ENCODE results near the gene DMRTB1.
"Not testable (repeated sequence)": the region's sequence is repeated elsewhere in the genome, so short reads cannot be mapped to it uniquely, and the experiment has no call there.

DMRTB1 gene

GRCh38 chr1:53419034-53419433 is 40.2 kb upstream of the DMRTB1 start:
- Histone ChIP-seq H3K4me1 (ENCODE audit: control insufficient read depth, insufficient read depth, low read length) (no peaks in the 10 kb centered on the region), H3K36me3 (ENCODE audit: control insufficient read depth, insufficient read depth, low read length) (no peaks in the 10 kb centered on the region), H3K4me3 (ENCODE audit: low read length) (no peak overlapping the region), H3K27me3 (ENCODE audit: control insufficient read depth, insufficient read depth, low read length) (peaks cover 7% of the 10 kb centered on the region), H3K9ac (ENCODE audit: low read length) (no peak overlapping the region), H3K9me3 (ENCODE audit: control insufficient read depth, low read length) (no peaks in the 10 kb centered on the region)

- Histone ChIP-seq H3K9ac (ENCODE audit: low read length) (no peak overlapping the region), H3K36me3 (ENCODE audit: control insufficient read depth, insufficient read depth, low read length) (no peaks in the 10 kb centered on the region), H3K4me3 (ENCODE audit: low read length) (no peak overlapping the region), H3K9me3 (ENCODE audit: control insufficient read depth, low read length) (no peaks in the 10 kb centered on the region), H3K4me1 (ENCODE audit: control insufficient read depth, insufficient read depth, low read length) (no peaks in the 10 kb centered on the region), H3K27me3 (ENCODE audit: control insufficient read depth, insufficient read depth, low read length) (peaks cover 7% of the 10 kb centered on the region)
Measured at GRCh38 chr1:53420341-53420740, 38.9 kb upstream of the DMRTB1 start.

- Histone ChIP-seq H3K4me3 (ENCODE audit: low read length) (no peak overlapping the region), H3K36me3 (ENCODE audit: control insufficient read depth, insufficient read depth, low read length) (no peaks in the 10 kb centered on the region), H3K27me3 (ENCODE audit: control insufficient read depth, insufficient read depth, low read length) (peaks cover 7% of the 10 kb centered on the region), H3K9me3 (ENCODE audit: control insufficient read depth, low read length) (no peaks in the 10 kb centered on the region), H3K9ac (ENCODE audit: low read length) (no peak overlapping the region), H3K4me1 (ENCODE audit: control insufficient read depth, insufficient read depth, low read length) (no peaks in the 10 kb centered on the region)
Measured at GRCh38 chr1:53421208-53421607, 38.0 kb upstream of the DMRTB1 start.

GRCh38 chr1:53430261-53430660 is 28.9 kb upstream of the DMRTB1 start:
- H3K36me3 ChIP-seq (ENCODE audit: control insufficient read depth, insufficient read depth, low read length), result no peaks in the 10 kb centered on the region
- H3K9ac ChIP-seq (ENCODE audit: low read length), result no peak overlapping the region
- no peaks in the 10 kb centered on the region for H3K9me3 ChIP-seq (ENCODE audit: control insufficient read depth, low read length)
- H3K27me3 ChIP-seq (ENCODE audit: control insufficient read depth, insufficient read depth, low read length), result no peaks in the 10 kb centered on the region
- peaks cover 13% of the 10 kb centered on the region for H3K4me1 ChIP-seq (ENCODE audit: control insufficient read depth, insufficient read depth, low read length)
- H3K4me3 ChIP-seq (ENCODE audit: low read length), result no peak overlapping the region

GRCh38 chr1:53430779-53431178 is 28.4 kb upstream of the DMRTB1 start:
- Histone ChIP-seq H3K36me3 (ENCODE audit: control insufficient read depth, insufficient read depth, low read length) (no peaks in the 10 kb centered on the region), H3K4me3 (ENCODE audit: low read length) (no peak overlapping the region), H3K4me1 (ENCODE audit: control insufficient read depth, insufficient read depth, low read length) (peaks cover 13% of the 10 kb centered on the region), H3K9ac (ENCODE audit: low read length) (no peak overlapping the region), H3K27me3 (ENCODE audit: control insufficient read depth, insufficient read depth, low read length) (no peaks in the 10 kb centered on the region), H3K9me3 (ENCODE audit: control insufficient read depth, low read length) (no peaks in the 10 kb centered on the region)

GRCh38 chr1:53431244-53431643 is 28.0 kb upstream of the DMRTB1 start:
- Histone ChIP-seq H3K27me3 (ENCODE audit: control insufficient read depth, insufficient read depth, low read length) (no peaks in the 10 kb centered on the region), H3K4me1 (ENCODE audit: control insufficient read depth, insufficient read depth, low read length) (peaks cover 13% of the 10 kb centered on the region), H3K4me3 (ENCODE audit: low read length) (no peak overlapping the region), H3K36me3 (ENCODE audit: control insufficient read depth, insufficient read depth, low read length) (no peaks in the 10 kb centered on the region), H3K9ac (ENCODE audit: low read length) (no peak overlapping the region), H3K9me3 (ENCODE audit: control insufficient read depth, low read length) (no peaks in the 10 kb centered on the region)

GRCh38 chr1:53431805-53432565 is 27.2 kb upstream of the DMRTB1 start:
- H3K9me3 ChIP-seq (ENCODE audit: control insufficient read depth, low read length), result no peaks in the 10 kb centered on the region

GRCh38 chr1:53432611-53433010 is 26.6 kb upstream of the DMRTB1 start:
- Histone ChIP-seq H3K36me3 (ENCODE audit: control insufficient read depth, insufficient read depth, low read length) (no peaks in the 10 kb centered on the region), H3K9me3 (ENCODE audit: control insufficient read depth, low read length) (no peaks in the 10 kb centered on the region), H3K4me3 (ENCODE audit: low read length) (no peak overlapping the region), H3K9ac (ENCODE audit: low read length) (no peak overlapping the region), H3K27me3 (ENCODE audit: control insufficient read depth, insufficient read depth, low read length) (no peaks in the 10 kb centered on the region), H3K4me1 (ENCODE audit: control insufficient read depth, insufficient read depth, low read length) (peaks cover 13% of the 10 kb centered on the region)

More at GRCh38 chr1:53431805-53432565, 27.2 kb upstream of the DMRTB1 start:
- Histone ChIP-seq H3K9ac (ENCODE audit: low read length) (no peak overlapping the region), H3K4me3 (ENCODE audit: low read length) (no peak overlapping the region), H3K36me3 (ENCODE audit: control insufficient read depth, insufficient read depth, low read length) (no peaks in the 10 kb centered on the region), H3K4me1 (ENCODE audit: control insufficient read depth, insufficient read depth, low read length) (peaks cover 13% of the 10 kb centered on the region), H3K27me3 (ENCODE audit: control insufficient read depth, insufficient read depth, low read length) (no peaks in the 10 kb centered on the region)

- not testable (repeated sequence) for H3K9me3 ChIP-seq (ENCODE audit: control insufficient read depth, low read length); H3K9ac ChIP-seq (ENCODE audit: low read length); H3K27me3 ChIP-seq (ENCODE audit: control insufficient read depth, insufficient read depth, low read length); H3K4me3 ChIP-seq (ENCODE audit: low read length); H3K36me3 ChIP-seq (ENCODE audit: control insufficient read depth, insufficient read depth, low read length)
- H3K4me1 ChIP-seq (ENCODE audit: control insufficient read depth, insufficient read depth, low read length), result peaks cover 13% of the 10 kb centered on the region
Measured at GRCh38 chr1:53434405-53435007, 24.7 kb upstream of the DMRTB1 start.

GRCh38 chr1:53435151-53435550 is 24.0 kb upstream of the DMRTB1 start:
- no peaks in the 10 kb centered on the region for H3K27me3 ChIP-seq (ENCODE audit: control insufficient read depth, insufficient read depth, low read length)

GRCh38 chr1:53438427-53439336 is 20.5 kb upstream of the DMRTB1 start:
- H3K4me3 ChIP-seq (ENCODE audit: low read length), result no peak overlapping the region
- H3K9ac ChIP-seq (ENCODE audit: low read length), result no peak overlapping the region
- H3K9me3 ChIP-seq (ENCODE audit: control insufficient read depth, low read length), result no peaks in the 10 kb centered on the region
- H3K27me3 ChIP-seq (ENCODE audit: control insufficient read depth, insufficient read depth, low read length), result no peaks in the 10 kb centered on the region
- no peaks in the 10 kb centered on the region for H3K4me1 ChIP-seq (ENCODE audit: control insufficient read depth, insufficient read depth, low read length)
- no peaks in the 10 kb centered on the region for H3K36me3 ChIP-seq (ENCODE audit: control insufficient read depth, insufficient read depth, low read length)

More at GRCh38 chr1:53435151-53435550, 24.0 kb upstream of the DMRTB1 start:
- Histone ChIP-seq H3K36me3 (ENCODE audit: control insufficient read depth, insufficient read depth, low read length) (no peaks in the 10 kb centered on the region), H3K9me3 (ENCODE audit: control insufficient read depth, low read length) (no peaks in the 10 kb centered on the region), H3K9ac (ENCODE audit: low read length) (no peak overlapping the region), H3K4me1 (ENCODE audit: control insufficient read depth, insufficient read depth, low read length) (peaks cover 13% of the 10 kb centered on the region), H3K4me3 (ENCODE audit: low read length) (no peak overlapping the region)
